IMR-90 (cell line): Measurements from ENCODE around the gene CTPS2. TPM values are rescaled to one million over a fixed set of nuclear protein-coding genes. Genes with fewer than 3 reads are reported as not detected.

ENCODE experiments used
- ATAC-seq: fragments of 200-7000 bp; cut with Tn5 transposase; 2 replicates; pipeline ENCODE4 v1.9.1; 2020; ENCODE audit warnings: low read depth, mild to moderate bottlenecking, moderate library complexity
- BruUV-seq: library from RNA; stranded (reverse); fragments of 400-500 nt; replicated peaks from 2 replicates; lab custom pipeline; 2021; lab: Mats Ljungman, UMichigan
- CTCF ChIA-PET: fragments of 300-600 bp; formaldehyde crosslinking; extraction: SDS; loops from one replicate; lab custom pipeline; 2021; ENCODE audit warnings: antibody characterized with exemption; lab: Yijun Ruan, JAX
- POLR2A ChIA-PET: fragments of 300-600 bp; sonication (Branson Sonifier 250); formaldehyde crosslinking; loops from one replicate; lab custom pipeline; 2022; ENCODE audit warnings: antibody characterized with exemption; ENCODE audit not compliant: unreplicated experiment; lab: Charles Lee
- DNase-seq: peaks from one replicate; pipeline ENCODE4 v3.0.0; 2013
- H2AFZ ChIP-seq: replicated peaks from 2 replicates; pipeline ENCODE3; 2013; ENCODE audit warnings: low read length, mild to moderate bottlenecking; ENCODE audit not compliant: poor library complexity
- H2AK5ac ChIP-seq: 2 replicates; pipeline ENCODE4 v1.6.1; 2013; ENCODE audit warnings: low read depth, low read length, inconsistent platforms
- H2AK9ac ChIP-seq: replicated peaks from 2 replicates; pipeline ENCODE3; 2013; ENCODE audit warnings: mild to moderate bottlenecking, low read depth, low read length, moderate library complexity; ENCODE audit not compliant: poor library complexity
- H2BK120ac ChIP-seq: 2 replicates; pipeline ENCODE4 v1.6.1; 2013; ENCODE audit warnings: low read depth, low read length, inconsistent platforms
- H2BK15ac ChIP-seq: 3 replicates; pipeline ENCODE4 v1.6.1; 2013; ENCODE audit warnings: low read depth, low read length, inconsistent platforms
- H2BK20ac ChIP-seq: 2 replicates; pipeline ENCODE4 v1.6.1; 2013; ENCODE audit warnings: low read depth, mild to moderate bottlenecking, inconsistent platforms, low read length, moderate library complexity
- H2BK5ac ChIP-seq: 2 replicates; pipeline ENCODE4 v1.6.1; 2013; ENCODE audit warnings: mild to moderate bottlenecking, low read depth, low read length, inconsistent platforms; ENCODE audit not compliant: poor library complexity, severe bottlenecking
- H3K14ac ChIP-seq: replicated peaks from 2 replicates; pipeline ENCODE4 v1.6.1; 2013; ENCODE audit warnings: low read depth, low read length, inconsistent platforms
- H3K18ac ChIP-seq: 2 replicates; pipeline ENCODE4 v1.6.1; 2013; ENCODE audit warnings: low read depth, low read length, control low read depth
- H3K23ac ChIP-seq: 2 replicates; pipeline ENCODE4 v1.6.1; 2013; ENCODE audit warnings: low read depth, low read length, inconsistent platforms
- H3K27ac ChIP-seq: 2 replicates; pipeline ENCODE4 v1.5.1; 2013; ENCODE audit warnings: mild to moderate bottlenecking, control low read depth, low read length; ENCODE audit not compliant: insufficient read depth
- H3K27me3 ChIP-seq: 2 replicates; pipeline ENCODE4 v1.6.1; 2013; ENCODE audit warnings: low read length; ENCODE audit not compliant: control insufficient read depth, insufficient read depth
- H3K36me3 ChIP-seq: 2 replicates; pipeline ENCODE4 v1.6.1; 2013; ENCODE audit warnings: low read length, mixed read lengths; ENCODE audit not compliant: control insufficient read depth, insufficient read depth
- H3K4ac ChIP-seq: 2 replicates; pipeline ENCODE4 v1.6.1; 2013; ENCODE audit warnings: low read depth, low read length, inconsistent platforms
- H3K4me1 ChIP-seq: 2 replicates; pipeline ENCODE4 v1.6.1; 2013; ENCODE audit warnings: low read length, mixed read lengths; ENCODE audit not compliant: control insufficient read depth, insufficient read depth
- H3K4me2 ChIP-seq: 2 replicates; pipeline ENCODE4 v1.6.1; 2013; ENCODE audit warnings: low read depth, mild to moderate bottlenecking, control low read depth, low read length, moderate library complexity
- H3K4me3 ChIP-seq: 2 replicates; pipeline ENCODE4 v1.5.1; 2013; ENCODE audit warnings: low read depth, mild to moderate bottlenecking, control low read depth, low read length, moderate library complexity; ENCODE audit not compliant: insufficient read depth
- H3K56ac ChIP-seq: 2 replicates; pipeline ENCODE4 v1.6.1; 2013; ENCODE audit warnings: low read length, inconsistent platforms; ENCODE audit not compliant: insufficient read depth; ENCODE audit errors: extremely low read depth
- H3K79me1 ChIP-seq, 2 experiments: 2 replicates each; pipeline ENCODE4 v1.6.1; 2013; ENCODE audit warnings: low read length in 2 of 2, inconsistent platforms in 1 of 2, low read depth in 1 of 2
- H3K9ac ChIP-seq: 2 replicates; pipeline ENCODE4 v1.6.1; 2013; ENCODE audit warnings: low read depth, low read length, control low read depth
- H3K9me1 ChIP-seq: 2 replicates; pipeline ENCODE4 v1.6.1; 2013; ENCODE audit warnings: low read length, inconsistent platforms; ENCODE audit not compliant: insufficient read depth
- H3K9me3 ChIP-seq: 2 replicates; pipeline ENCODE4 v1.6.1; 2013; ENCODE audit warnings: low read length; ENCODE audit not compliant: control insufficient read depth, insufficient read depth
- H4K20me1 ChIP-seq: 2 replicates; pipeline ENCODE4 v1.6.1; 2013; ENCODE audit warnings: low read length, inconsistent platforms; ENCODE audit not compliant: insufficient read depth
- H4K5ac ChIP-seq: 2 replicates; pipeline ENCODE4 v1.6.1; 2013; ENCODE audit warnings: mild to moderate bottlenecking, low read depth, low read length, control low read depth
- H4K8ac ChIP-seq, 2 experiments: 2 replicates each; pipeline ENCODE4 v1.6.1; 2013; ENCODE audit warnings: low read depth in 2 of 2, low read length in 2 of 2, control low read depth in 1 of 2, inconsistent platforms in 1 of 2
- H4K91ac ChIP-seq: 2 replicates; pipeline ENCODE4 v1.6.1; 2013; ENCODE audit warnings: low read depth, low read length, inconsistent platforms; ENCODE audit not compliant: insufficient read depth
- CHD1 ChIP-seq: IDR thresholded peaks from 2 replicates; pipeline ENCODE4 v1.6.1; 2012; ENCODE audit warnings: low read depth, low read length, improper control_type of control experiment
- MAFK ChIP-seq: IDR thresholded peaks from 2 replicates; pipeline ENCODE4 v1.6.1; 2012; ENCODE audit warnings: low read depth, low read length, improper control_type of control experiment
- RCOR1 ChIP-seq: IDR thresholded peaks from 2 replicates; pipeline ENCODE4 v1.6.1; 2012; ENCODE audit warnings: mild to moderate bottlenecking, low read length, improper control_type of control experiment; ENCODE audit not compliant: insufficient replicate concordance
- WGBS, 2 experiments: methylation state at CpG; one replicate each; pipeline versions ENCODE4 v1.1.5 to v1.1.7; 2013; ENCODE audit warnings: missing lambda C conversion rate in 2 of 2; ENCODE audit not compliant: insufficient read length in 1 of 2; ENCODE audit errors: extremely low coverage in 2 of 2; 5-methylcytosine and 5-hydroxymethylcytosine counted together
- dilution Hi-C: fragments of 300-500 bp; cut with HindIII; formaldehyde crosslinking; loops from one replicate; pipeline ENCODE4 v1.14.3; 2018; ENCODE audit warnings: low sequenced_read_pairs; ENCODE audit not compliant: unreplicated experiment
- in situ Hi-C: fragments of 300-500 bp; cut with MboI; formaldehyde crosslinking; loops from 3 replicates; pipeline ENCODE4 v1.14.3; 2019; ENCODE audit warnings: low sequenced_read_pairs, inconsistent platforms, mixed read lengths
- intact Hi-C: fragments of 100-400 bp; cut with micrococcal nuclease; formaldehyde crosslinking; loops from 2 replicates; pipeline ENCODE4 v1.10.0; 2022
- polyA plus RNA-seq, 3 experiments: library from polyadenylated mRNA; depleted of rRNA; stranded (reverse); fragments of >200 nt; gene quantifications; 2 replicates each; pipeline ENCODE4 v1.2.3, GENCODE V29; 2012; ENCODE audit warnings: low replicate concordance in 1 of 3
- total RNA-seq: library from RNA; depleted of rRNA; stranded (reverse); fragments of >200 nt; gene quantifications from 2 replicates; pipeline ENCODE4 v1.2.3, GENCODE V29; 2012

Gene CTPS2
- total and polyA plus RNA-seq, 2 of the 4 experiments (the other 2 are of a cell fraction) = 6.0 to 13.1 TPM

DNA sequence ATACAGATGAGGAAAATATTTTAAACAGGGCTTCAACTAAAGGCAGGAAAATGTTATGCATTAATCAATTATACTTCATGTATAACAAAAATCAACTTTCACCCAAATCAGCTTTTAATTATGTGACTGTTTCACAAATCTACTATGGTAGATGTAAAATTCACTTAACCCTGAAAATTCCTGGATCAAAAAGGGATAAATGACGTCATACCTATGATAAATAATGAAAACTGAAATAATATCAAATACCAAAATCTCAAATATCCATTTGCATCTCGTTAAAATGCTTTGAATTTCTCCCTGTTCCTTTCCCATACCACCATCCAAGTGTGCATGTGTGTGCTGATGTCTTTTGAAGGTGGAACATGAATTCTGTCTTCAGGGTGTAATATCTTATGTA lies 51.0 kb downstream of the CTPS2 start:
- intact Hi-C loops (loop anchor here (5.0 kb wide), 1 partner anchor 809 kb away; the partner anchor contains the start of gene AP1S2), in situ Hi-C loops (loop anchor here (10.0 kb wide), 2 partner anchors 217 to 537 kb away; partner anchors contain the start of gene GRPR), dilution Hi-C loops (no loop called here)
- H3K14ac ChIP-seq = no peak overlapping the region
- H4K20me1 ChIP-seq = no peaks in the 10 kb centered on the region
- H3K79me1 ChIP-seq = peaks cover 0 to 10% of the 10 kb centered on the region in 2 experiments; a peak in 1 of 4 replicates
- TF ChIP-seq CHD1 (no peak), MAFK (no peak), RCOR1 (no peak)
- no peak overlapping the region for H2BK20ac ChIP-seq
- H4K5ac ChIP-seq = no peak overlapping the region
- no peak overlapping the region for H2AK5ac ChIP-seq
- no peak overlapping the region for H3K23ac ChIP-seq
- H2BK15ac ChIP-seq = no peak overlapping the region
- POLR2A ChIA-PET = no interaction called here
- H3K4me2 ChIP-seq = no peak overlapping the region
- H2BK120ac ChIP-seq = peak overlapping the region; percentile 35; the same call in 1 of the 2 replicates
- H3K9me3 ChIP-seq = no peaks in the 10 kb centered on the region
- CTCF ChIA-PET = interaction anchor here (1.6 kb wide), 1 partner anchor 12 kb away, joined by 3 read pairs; the partner anchor contains the start of gene S100G
- 0 out of 2 replicates have a peak, but pooled peaks cover 2% of the 10 kb centered on the region for H3K36me3 ChIP-seq
- 0 out of 4 replicates have a peak overlapping the region, but pooled peaks of 1 of the 2 experiments have one; percentile 35 for H4K8ac ChIP-seq
- H3K27me3 ChIP-seq = no peaks in the 10 kb centered on the region; the same call in 1 of the 2 replicates
- ATAC-seq (no peak), DNase-seq (no peak)
- no peak overlapping the region for H3K4me3 ChIP-seq
- H3K9me1 ChIP-seq = no peaks in the 10 kb centered on the region; the same call in 1 of the 2 replicates
- no peak overlapping the region for H2BK5ac ChIP-seq
- H3K4me1 ChIP-seq = peaks cover 14% of the 10 kb centered on the region
- H2AFZ ChIP-seq = no peak overlapping the region
- no peak overlapping the region for H3K9ac ChIP-seq
- no peak overlapping the region for H3K56ac ChIP-seq
- H3K27ac ChIP-seq = no peak overlapping the region
- no peak overlapping the region for H3K4ac ChIP-seq
- H4K91ac ChIP-seq = peak overlapping the region; percentile 17; the same call in 1 of the 2 replicates
- peak overlapping the region; percentile 52; the same call in 1 of the 2 replicates for H3K18ac ChIP-seq
- WGBS, 2 experiments = no CpG with 5 or more reads among the region's 2 CpGs
- H2AK9ac ChIP-seq = no peak overlapping the region
- BruUV-seq = no TSS peak
